ENCODE results near the gene FAAP20.

Gene FAAP20

GRCh38 chr1:2235300-2235998 is 40.9 kb upstream of the FAAP20 start:
- no peak overlapping the region for H3K27ac ChIP-seq (ENCODE audit: low read depth, low read length)
- no peaks in the 10 kb centered on the region for H3K9me3 ChIP-seq (ENCODE audit: insufficient read depth, low read length)
- H3K9ac ChIP-seq (ENCODE audit: low read length): no peak overlapping the region
- H3K27me3 ChIP-seq (ENCODE audit: low read length): no peaks in the 10 kb centered on the region
- H3K4me2 ChIP-seq (ENCODE audit: low read depth, low read length, poor library complexity, severe bottlenecking): no peak overlapping the region
- no peak for TF ChIP-seq EZH2phosphoT487 (conservative IDR thresholded peaks at IDR 0.05; ENCODE audit: low read length)
- TF ChIP-seq, protein P1, sequence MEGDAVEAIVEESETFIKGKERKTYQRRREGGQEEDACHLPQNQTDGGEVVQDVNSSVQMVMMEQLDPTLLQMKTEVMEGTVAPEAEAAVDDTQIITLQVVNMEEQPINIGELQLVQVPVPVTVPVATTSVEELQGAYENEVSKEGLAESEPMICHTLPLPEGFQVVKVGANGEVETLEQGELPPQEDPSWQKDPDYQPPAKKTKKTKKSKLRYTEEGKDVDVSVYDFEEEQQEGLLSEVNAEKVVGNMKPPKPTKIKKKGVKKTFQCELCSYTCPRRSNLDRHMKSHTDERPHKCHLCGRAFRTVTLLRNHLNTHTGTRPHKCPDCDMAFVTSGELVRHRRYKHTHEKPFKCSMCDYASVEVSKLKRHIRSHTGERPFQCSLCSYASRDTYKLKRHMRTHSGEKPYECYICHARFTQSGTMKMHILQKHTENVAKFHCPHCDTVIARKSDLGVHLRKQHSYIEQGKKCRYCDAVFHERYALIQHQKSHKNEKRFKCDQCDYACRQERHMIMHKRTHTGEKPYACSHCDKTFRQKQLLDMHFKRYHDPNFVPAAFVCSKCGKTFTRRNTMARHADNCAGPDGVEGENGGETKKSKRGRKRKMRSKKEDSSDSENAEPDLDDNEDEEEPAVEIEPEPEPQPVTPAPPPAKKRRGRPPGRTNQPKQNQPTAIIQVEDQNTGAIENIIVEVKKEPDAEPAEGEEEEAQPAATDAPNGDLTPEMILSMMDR (IDR thresholded peaks at IDR 0.05; ENCODE audit: insufficient read depth, low read length, poor library complexity, severe bottlenecking): no peak
- H3K36me3 ChIP-seq (ENCODE audit: low read length): no peaks in the 10 kb centered on the region
- no peaks in the 10 kb centered on the region for H3F3A ChIP-seq (ENCODE audit: insufficient read depth)
- H2AFZ ChIP-seq (ENCODE audit: low read depth, low read length, severe bottlenecking): no peak overlapping the region
- H3K9me2 ChIP-seq (replicated peaks; ENCODE audit: insufficient read depth, low read length): no peaks in the 10 kb centered on the region
- no peak overlapping the region for H3K4me3 ChIP-seq (ENCODE audit: insufficient read depth, low read length, poor library complexity, severe bottlenecking)
- H4K20me1 ChIP-seq (ENCODE audit: low read depth, low read length): no peaks in the 10 kb centered on the region; the same call in 1 of the 2 replicates
- H3K79me2 ChIP-seq (ENCODE audit: insufficient read depth, low read length): no peaks in the 10 kb centered on the region

DNA sequence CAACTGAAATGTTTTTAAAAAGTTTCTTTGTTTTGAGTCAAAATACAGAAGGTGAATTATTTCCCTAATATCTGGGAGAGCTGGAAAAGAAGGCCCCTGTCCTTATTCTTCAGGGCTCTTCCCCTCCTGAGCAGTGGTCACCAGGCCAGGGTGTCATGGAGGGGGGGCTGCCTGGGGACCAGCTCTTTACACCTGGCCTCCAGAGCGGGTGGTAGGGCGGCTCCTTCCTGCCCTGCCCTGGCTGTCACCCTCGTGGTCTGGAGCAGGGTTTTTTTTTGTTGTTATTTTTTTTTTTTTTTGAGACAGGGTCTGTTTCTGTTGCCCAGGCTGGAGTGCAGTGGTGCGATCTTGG is 40.2 kb upstream of the FAAP20 start:
- Histone ChIP-seq H3K4me2 (ENCODE audit: low read depth, low read length, poor library complexity, severe bottlenecking) (no peak overlapping the region), H3K9me3 (ENCODE audit: insufficient read depth, low read length) (no peaks in the 10 kb centered on the region), H3K27ac (ENCODE audit: low read depth, low read length) (no peak overlapping the region), H3K4me3 (ENCODE audit: insufficient read depth, low read length, poor library complexity, severe bottlenecking) (no peak overlapping the region), H3K36me3 (ENCODE audit: low read length) (no peaks in the 10 kb centered on the region), H3K27me3 (ENCODE audit: low read length) (no peaks in the 10 kb centered on the region), H3F3A (ENCODE audit: insufficient read depth) (no peaks in the 10 kb centered on the region), H4K20me1 (ENCODE audit: low read depth, low read length) (no peaks in the 10 kb centered on the region; the same call in 1 of the 2 replicates), H3K79me2 (ENCODE audit: insufficient read depth, low read length) (no peaks in the 10 kb centered on the region), H3K9ac (ENCODE audit: low read length) (no peak overlapping the region), H2AFZ (ENCODE audit: low read depth, low read length, severe bottlenecking) (no peak overlapping the region), H3K9me2 (replicated peaks; ENCODE audit: insufficient read depth, low read length) (no peaks in the 10 kb centered on the region)
- no peak for TF ChIP-seq EZH2phosphoT487 (conservative IDR thresholded peaks at IDR 0.05; ENCODE audit: low read length)
- TF ChIP-seq, protein P1 (IDR thresholded peaks at IDR 0.05; ENCODE audit: insufficient read depth, low read length, poor library complexity, severe bottlenecking): no peak

- Histone ChIP-seq H3K9me3 (ENCODE audit: insufficient read depth, low read length) (no peaks in the 10 kb centered on the region), H3K9me2 (replicated peaks; ENCODE audit: insufficient read depth, low read length) (no peaks in the 10 kb centered on the region), H3K27me3 (ENCODE audit: low read length) (no peaks in the 10 kb centered on the region), H3K27ac (ENCODE audit: low read depth, low read length) (no peak overlapping the region), H3K4me2 (ENCODE audit: low read depth, low read length, poor library complexity, severe bottlenecking) (no peak overlapping the region), H2AFZ (ENCODE audit: low read depth, low read length, severe bottlenecking) (no peak overlapping the region), H3F3A (ENCODE audit: insufficient read depth) (no peaks in the 10 kb centered on the region), H3K79me2 (ENCODE audit: insufficient read depth, low read length) (no peaks in the 10 kb centered on the region), H3K36me3 (ENCODE audit: low read length) (no peaks in the 10 kb centered on the region), H3K9ac (ENCODE audit: low read length) (no peak overlapping the region), H3K4me3 (ENCODE audit: insufficient read depth, low read length, poor library complexity, severe bottlenecking) (no peak overlapping the region), H4K20me1 (ENCODE audit: low read depth, low read length) (no peaks in the 10 kb centered on the region; the same call in 1 of the 2 replicates)
- TF ChIP-seq EZH2phosphoT487 (conservative IDR thresholded peaks at IDR 0.05; ENCODE audit: low read length): no peak
- TF ChIP-seq, protein P1 (IDR thresholded peaks at IDR 0.05; ENCODE audit: insufficient read depth, low read length, poor library complexity, severe bottlenecking): no peak
Observed at GRCh38 chr1:2233997-2234761, 39.6 kb upstream of the FAAP20 start.
